Measurements from ENCODE around the gene ABCF2.
A peak's percentile ranks its signal among the peaks of the same experiment; 100 is the strongest.

ABCF2 gene

GRCh38 chr7:151232917-151233701 lies 6.1 kb upstream of the ABCF2 start:
- H4K20me1 ChIP-seq (ENCODE audit: insufficient read depth, low read length): no peaks in the 10 kb centered on the region

GRCh38 chr7:151232091-151232916 lies 5.3 kb upstream of the ABCF2 start, which contains the start of gene CHPF2:
CHPF2 (plus strand) TSS chr7:151232483; CDS start chr7:151234012, 1,529 bp downstream.
- peak within 1 kb of the TSS; percentile 91 for H3K4me3 ChIP-seq (ENCODE audit: low read depth, low read length, poor library complexity, severe bottlenecking)
- no peaks in the 10 kb centered on the region for H3K9me2 ChIP-seq (ENCODE audit: low read depth, low read length)
- peaks cover 11% of the 10 kb centered on the region; the same call in 1 of the 2 replicates for H3K79me2 ChIP-seq (ENCODE audit: insufficient read depth, low read length)
- peaks cover 38% of the 10 kb centered on the region for H3K36me3 ChIP-seq (ENCODE audit: insufficient read depth, low read length)
- no peaks in the 10 kb centered on the region for H3K9me3 ChIP-seq (ENCODE audit: low read length)
- peak within 1 kb of the TSS; percentile 93 for H3K9ac ChIP-seq (ENCODE audit: low read length)
- no peaks in the 10 kb centered on the region for H3F3A ChIP-seq (ENCODE audit: insufficient read depth, low read length)
- no peak for TF ChIP-seq CTCF (IDR thresholded peaks at IDR 0.05; ENCODE audit: low read length)
- TF ChIP-seq EZH2 (IDR thresholded peaks at IDR 0.05; ENCODE audit: borderline replicate concordance, low read length): no peak
- H4K20me1 ChIP-seq (ENCODE audit: insufficient read depth, low read length): no peaks in the 10 kb centered on the region
- no peaks in the 10 kb centered on the region for H3K27me3 ChIP-seq (ENCODE audit: insufficient read depth, low read length)
- peak within 1 kb of the TSS; percentile 96 for H3K4me2 ChIP-seq (ENCODE audit: low read length)
- peaks cover 28% of the 10 kb centered on the region for H3K4me1 ChIP-seq (ENCODE audit: insufficient read depth, low read length, severe bottlenecking)
- H2AFZ ChIP-seq (ENCODE audit: low read length): peak within 1 kb of the TSS; percentile 94
- H3K27ac ChIP-seq (ENCODE audit: low read depth, low read length, poor library complexity, severe bottlenecking): peak within 1 kb of the TSS; percentile 10

More at GRCh38 chr7:151232917-151233701, 6.1 kb upstream of the ABCF2 start:
- TF ChIP-seq EZH2 (IDR thresholded peaks at IDR 0.05; ENCODE audit: borderline replicate concordance, low read length): no peak
- peaks cover 46% of the 10 kb centered on the region for H3K36me3 ChIP-seq (ENCODE audit: insufficient read depth, low read length)
- H3K4me2 ChIP-seq (ENCODE audit: low read length): peak overlapping the region; percentile 96
- no peaks in the 10 kb centered on the region for H3K9me3 ChIP-seq (ENCODE audit: low read length)
- peak overlapping the region; percentile 93 for H3K9ac ChIP-seq (ENCODE audit: low read length)
- peak overlapping the region; percentile 10 for H3K27ac ChIP-seq (ENCODE audit: low read depth, low read length, poor library complexity, severe bottlenecking)
- H3K27me3 ChIP-seq (ENCODE audit: insufficient read depth, low read length): no peaks in the 10 kb centered on the region
- H3K4me3 ChIP-seq (ENCODE audit: low read depth, low read length, poor library complexity, severe bottlenecking): peak overlapping the region; percentile 91
- H3K4me1 ChIP-seq (ENCODE audit: insufficient read depth, low read length, severe bottlenecking): peaks cover 22% of the 10 kb centered on the region
- no peak overlapping the region for H2AFZ ChIP-seq (ENCODE audit: low read length)
- H3F3A ChIP-seq (ENCODE audit: insufficient read depth, low read length): no peaks in the 10 kb centered on the region
- no peaks in the 10 kb centered on the region for H3K9me2 ChIP-seq (ENCODE audit: low read depth, low read length)
- H3K79me2 ChIP-seq (ENCODE audit: insufficient read depth, low read length): peaks cover 11% of the 10 kb centered on the region; the same call in 1 of the 2 replicates

GRCh38 chr7:151231080-151231479 lies 4.1 kb upstream of the ABCF2 start:
- Histone ChIP-seq H3K4me3 (ENCODE audit: low read depth, low read length, poor library complexity, severe bottlenecking) (no peak overlapping the region), H2AFZ (ENCODE audit: low read length) (no peak overlapping the region), H3K9me2 (ENCODE audit: low read depth, low read length) (no peaks in the 10 kb centered on the region), H3K27me3 (ENCODE audit: insufficient read depth, low read length) (no peaks in the 10 kb centered on the region), H3K9me3 (ENCODE audit: low read length) (no peaks in the 10 kb centered on the region), H3K27ac (ENCODE audit: low read depth, low read length, poor library complexity, severe bottlenecking) (no peak overlapping the region), H3F3A (ENCODE audit: insufficient read depth, low read length) (no peaks in the 10 kb centered on the region), H3K79me2 (ENCODE audit: insufficient read depth, low read length) (peaks cover 18% of the 10 kb centered on the region), H3K4me2 (ENCODE audit: low read length) (no peak overlapping the region), H4K20me1 (ENCODE audit: insufficient read depth, low read length) (no peaks in the 10 kb centered on the region), H3K36me3 (ENCODE audit: insufficient read depth, low read length) (peaks cover 26% of the 10 kb centered on the region), H3K4me1 (ENCODE audit: insufficient read depth, low read length, severe bottlenecking) (peaks cover 33% of the 10 kb centered on the region), H3K9ac (ENCODE audit: low read length) (no peak overlapping the region)
- TF ChIP-seq CTCF (IDR thresholded peaks at IDR 0.05; ENCODE audit: low read length) (no peak), EZH2 (IDR thresholded peaks at IDR 0.05; ENCODE audit: borderline replicate concordance, low read length) (no peak)
